T follicular helper cell (primary cell): ENCODE data around the gene CLEC20A.

ENCODE experiments used
- DNase-seq: peaks from one replicate; pipeline ENCODE4 v3.0.0-alpha.2; 2020; ENCODE audit warnings: low read depth

CLEC20A gene

DNA sequence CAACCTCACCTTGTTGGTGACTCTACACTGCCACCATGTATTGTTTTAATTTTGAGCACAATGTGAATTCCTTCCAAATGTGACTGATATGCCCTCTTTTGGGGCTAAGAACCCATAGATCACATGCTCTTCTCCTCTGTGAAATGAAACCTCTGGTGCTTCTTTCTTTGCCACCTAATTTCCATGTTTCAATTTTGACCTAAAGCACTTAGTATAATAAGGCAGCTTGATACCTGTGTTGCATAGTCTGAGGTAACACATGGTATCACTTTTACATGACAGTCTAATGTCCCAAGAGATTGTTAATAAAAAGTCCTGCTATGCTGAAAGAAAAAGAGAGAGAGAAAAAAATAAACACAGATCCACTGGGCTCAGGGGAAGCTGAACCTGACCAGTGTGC, 24.2 kb downstream of the CLEC20A start:
- DNase-seq: no peak

DNA sequence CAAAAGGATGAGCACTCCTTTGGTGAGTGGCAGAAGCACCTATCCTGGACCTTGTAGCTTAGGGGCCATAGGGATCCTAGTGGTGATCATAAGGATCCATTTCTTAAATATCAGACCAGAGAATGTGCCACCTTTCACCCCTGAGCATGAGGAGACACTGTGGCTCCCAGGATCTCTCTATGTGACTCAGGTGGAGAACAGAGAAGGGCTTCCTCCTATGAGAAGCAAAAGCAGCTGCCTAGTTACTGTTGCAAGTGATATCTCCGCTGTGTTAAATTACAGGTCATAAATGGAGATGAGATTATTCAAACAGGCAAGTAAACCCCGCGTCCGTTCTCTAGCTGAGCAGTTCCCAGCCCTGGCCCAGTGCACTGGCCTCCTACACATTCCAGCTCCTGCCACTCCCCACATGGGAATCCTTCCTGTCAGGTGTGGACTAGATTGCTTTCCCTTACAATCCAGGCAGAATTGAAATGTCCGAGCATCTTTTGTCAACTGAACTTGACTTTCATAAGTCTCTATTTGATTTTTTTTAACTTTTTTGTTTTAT, 26.3 kb downstream of the CLEC20A start:
- no peak for DNase-seq

DNA sequence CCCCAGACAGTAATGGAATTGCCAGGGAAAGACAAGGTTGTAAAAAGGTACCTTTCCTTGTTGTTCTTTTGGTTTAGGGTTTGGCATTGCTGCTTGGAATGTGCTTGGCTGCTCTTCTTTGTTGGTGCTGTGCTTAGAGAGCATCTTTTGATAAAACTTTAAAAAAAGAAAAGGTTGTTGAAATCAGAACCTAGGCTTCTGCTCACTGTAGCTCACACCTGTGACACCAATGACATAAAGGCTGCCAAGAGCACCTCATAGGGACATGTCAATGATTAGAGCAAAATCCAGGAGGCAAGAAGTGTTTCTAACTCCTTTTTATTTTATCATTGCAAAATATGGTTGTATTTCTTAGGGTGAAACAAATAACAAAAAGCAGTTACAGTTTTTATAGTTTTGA, 28.9 kb downstream of the CLEC20A start:
- DNase-seq: no peak

DNA sequence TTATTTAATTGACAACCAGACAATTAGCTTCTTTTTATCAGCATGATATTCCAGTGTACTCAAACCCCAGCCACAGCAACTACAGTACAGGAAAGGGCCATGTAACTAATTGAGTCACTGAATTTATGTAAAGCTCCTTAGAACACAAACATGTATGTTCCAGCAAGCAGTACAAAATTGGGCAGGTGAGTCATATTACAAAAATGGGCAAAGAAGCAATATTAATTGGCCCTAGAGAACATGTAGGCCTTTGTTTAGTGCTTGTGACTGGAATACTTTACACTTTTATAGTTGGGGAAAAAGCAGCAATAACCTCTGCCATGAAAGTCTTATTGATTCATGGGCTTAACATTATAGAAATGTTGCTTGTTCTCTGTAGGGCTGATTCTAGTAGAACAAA, 31.8 kb downstream of the CLEC20A start:
- no peak for DNase-seq

DNA sequence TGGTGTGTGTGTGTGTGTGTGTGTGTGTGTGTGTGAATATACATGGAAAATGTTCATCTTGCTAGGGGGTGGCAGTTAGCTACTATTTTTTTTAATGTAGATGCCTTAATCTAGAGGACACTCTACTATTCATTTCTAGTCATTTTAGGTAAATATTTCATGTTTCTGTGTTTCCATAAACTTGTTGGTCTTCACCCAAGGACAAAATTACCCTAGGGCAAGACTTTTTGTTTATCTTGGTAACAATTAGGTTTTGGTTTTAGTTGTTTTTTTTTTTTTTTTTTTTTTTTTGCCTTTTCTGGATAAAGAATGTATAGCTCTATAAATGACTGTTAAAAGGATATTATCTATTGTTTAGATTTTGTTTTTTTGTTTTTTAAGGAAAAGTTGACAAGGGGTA, 32.2 kb downstream of the CLEC20A start:
- no peak for DNase-seq

DNA sequence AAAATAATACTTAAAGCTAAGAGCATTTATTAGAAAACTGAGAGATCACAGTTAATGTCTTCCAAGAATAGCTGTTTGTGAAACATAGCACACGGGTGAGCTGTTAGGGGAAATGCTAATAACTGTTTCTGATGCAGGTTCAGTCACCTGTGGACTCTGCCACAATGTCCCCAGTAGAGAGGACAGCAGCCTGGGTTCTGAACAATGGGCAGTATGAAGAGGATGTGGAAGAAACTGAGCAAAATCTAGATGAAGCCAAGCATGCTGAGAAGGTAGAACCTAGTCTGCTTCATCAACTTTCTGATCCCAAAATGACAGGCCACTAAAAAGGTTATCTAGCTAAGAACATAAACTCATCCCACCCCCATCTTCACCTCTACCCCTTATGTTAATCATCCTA, 32.6 kb downstream of the CLEC20A start:
- no peak for DNase-seq

DNA sequence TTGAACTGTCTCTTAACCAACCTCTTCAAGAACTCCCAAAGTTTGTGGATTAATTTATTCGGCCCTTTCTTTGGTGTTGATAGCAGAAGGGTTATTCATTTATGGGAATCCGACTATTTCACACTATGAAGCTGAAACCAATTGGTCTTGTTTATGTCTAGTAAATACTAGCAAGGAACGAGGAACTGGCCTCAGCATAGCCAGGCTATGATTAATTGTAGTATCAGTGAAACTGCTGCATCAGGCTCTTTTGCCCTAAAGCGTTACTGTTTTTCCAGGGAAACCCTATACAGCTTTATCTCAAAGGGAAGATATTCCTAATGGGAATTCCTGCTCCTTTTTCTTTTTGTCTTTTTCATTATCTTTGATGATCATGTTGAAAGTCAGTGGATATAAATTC, 35.1 kb downstream of the CLEC20A start:
- DNase-seq: no peak

DNA sequence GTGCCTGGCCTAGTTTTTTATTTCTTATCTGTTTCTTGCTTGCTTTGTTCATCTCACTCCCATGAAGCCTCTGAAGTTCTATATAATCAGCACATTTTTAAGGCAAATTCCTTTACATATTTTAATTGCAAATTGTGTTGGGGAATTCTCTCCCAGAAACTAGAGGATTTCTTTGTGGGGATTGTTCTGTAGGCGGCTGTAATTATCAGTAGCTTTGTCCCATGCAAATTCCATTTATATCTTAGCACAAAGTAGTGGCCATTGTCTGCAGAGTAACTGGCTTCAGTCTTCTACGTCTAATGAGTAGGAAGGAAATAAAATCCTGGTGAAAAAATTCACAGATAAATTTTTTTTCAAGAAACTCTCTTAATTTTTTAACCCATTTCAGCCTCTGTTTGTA, 35.7 kb downstream of the CLEC20A start:
- DNase-seq: no peak

DNA sequence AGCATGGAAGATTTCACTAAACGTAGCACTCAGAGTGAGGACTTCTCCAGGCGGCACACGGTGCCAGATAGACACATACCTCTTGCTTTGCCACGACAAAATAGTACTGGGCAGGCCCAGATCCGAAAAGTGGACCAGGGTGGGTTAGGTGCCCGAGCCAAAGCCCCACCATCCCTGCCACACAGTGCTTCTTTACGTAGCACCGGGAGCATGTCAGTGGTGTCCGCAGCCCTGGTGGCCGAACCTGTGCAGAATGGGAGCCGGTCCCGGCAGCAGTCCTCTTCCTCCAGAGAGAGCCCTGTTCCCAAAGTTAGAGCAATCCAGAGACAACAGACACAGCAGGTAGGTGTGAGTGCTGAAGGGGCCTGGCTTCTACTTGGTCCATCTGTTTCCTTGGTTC, 38.6 kb downstream of the CLEC20A start:
- no peak for DNase-seq

DNA sequence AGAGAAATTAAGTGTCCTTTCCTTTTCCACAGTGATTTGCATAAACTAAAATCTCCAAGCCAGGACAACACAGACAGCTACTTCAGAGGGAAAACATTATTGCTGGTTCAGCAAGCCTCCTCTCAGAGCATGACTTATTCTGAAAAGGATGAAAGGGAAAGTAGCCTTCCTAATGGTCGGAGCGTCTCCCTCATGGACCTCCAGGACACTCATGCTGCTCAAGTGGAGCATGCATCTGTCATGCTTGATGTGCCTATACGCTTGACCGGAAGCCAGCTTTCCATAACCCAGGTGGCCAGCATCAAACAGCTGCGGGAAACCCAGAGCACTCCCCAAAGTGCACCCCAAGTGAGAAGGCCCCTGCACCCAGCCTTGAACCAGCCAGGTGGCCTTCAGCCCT, 39.1 kb downstream of the CLEC20A start:
- no peak for DNase-seq

DNA sequence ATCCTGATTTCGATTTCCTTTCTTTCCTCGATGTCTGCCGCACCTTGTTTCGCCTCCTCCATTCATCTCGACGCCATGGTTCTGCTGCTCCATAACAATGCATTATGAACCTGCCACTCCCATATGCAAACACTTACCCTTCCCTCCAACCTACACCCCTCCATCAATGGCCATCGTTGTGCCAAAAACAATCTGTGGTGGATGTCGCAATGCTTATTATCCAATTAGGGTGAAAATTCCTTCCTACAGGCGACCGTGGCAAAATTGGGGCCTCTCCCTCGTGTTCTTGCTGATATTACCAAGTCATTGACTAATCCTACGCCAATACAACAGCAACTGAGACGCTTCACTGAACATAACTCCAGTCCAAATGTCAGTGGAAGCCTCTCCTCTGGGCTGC, 40.3 kb downstream of the CLEC20A start:
- DNase-seq: no peak

DNA sequence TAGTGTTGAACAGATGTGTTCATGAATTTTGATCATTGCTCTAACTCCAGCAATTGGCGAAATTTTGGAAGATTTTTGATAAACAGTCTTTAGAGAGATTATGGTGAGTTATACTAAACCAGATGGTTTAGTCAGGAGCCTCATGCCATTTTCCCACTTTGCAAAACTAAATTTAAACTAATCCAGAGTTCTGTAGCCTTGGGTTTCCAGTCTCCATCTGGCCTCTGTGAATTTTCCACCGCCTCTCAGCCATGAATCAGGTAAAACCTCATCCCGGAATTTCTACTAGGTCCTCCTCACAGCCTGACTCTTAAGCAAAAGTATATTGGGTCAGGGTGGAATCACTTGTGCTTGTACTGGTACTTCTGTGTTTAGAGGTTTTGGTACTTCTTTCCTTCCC, 44.8 kb downstream of the CLEC20A start:
- DNase-seq: no peak

DNA sequence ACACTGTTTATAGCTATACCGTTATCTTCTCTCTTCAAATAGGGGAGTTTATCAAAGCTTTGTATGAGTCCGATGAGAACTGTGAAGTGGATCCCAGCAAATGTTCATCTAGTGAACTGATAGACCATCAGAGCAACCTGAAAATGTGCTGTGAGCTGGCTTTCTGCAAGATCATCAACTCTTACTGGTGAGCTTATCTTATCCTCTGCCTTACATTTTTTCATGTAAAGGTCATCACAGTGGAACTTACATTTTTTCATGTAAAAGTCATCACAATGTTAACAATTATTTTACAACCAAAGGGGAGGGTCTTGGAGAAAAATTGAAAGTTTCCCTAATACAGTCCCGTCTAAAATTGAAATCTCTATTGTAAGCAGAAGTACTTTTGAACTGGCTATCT, 45.2 kb downstream of the CLEC20A start:
- DNase-seq: no peak

DNA sequence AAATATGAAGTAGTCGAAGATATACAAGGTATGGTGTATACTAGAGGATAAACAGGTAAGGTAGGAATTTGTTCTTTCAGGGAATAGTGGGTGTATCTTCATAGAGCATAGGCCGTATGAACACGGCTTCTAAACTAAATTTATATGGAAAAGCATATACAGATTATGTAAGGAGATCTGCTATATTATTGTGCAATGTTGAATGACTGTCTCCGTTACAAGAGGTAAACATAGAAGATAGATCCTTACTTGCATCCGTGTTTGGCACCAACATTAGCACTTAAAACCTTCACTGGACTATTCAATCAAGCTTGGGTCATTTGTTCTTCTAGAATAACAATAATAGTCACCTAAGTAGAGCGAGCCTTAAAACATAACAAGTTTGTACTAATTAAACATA, 45.9 kb downstream of the CLEC20A start:
- DNase-seq: no peak

DNA sequence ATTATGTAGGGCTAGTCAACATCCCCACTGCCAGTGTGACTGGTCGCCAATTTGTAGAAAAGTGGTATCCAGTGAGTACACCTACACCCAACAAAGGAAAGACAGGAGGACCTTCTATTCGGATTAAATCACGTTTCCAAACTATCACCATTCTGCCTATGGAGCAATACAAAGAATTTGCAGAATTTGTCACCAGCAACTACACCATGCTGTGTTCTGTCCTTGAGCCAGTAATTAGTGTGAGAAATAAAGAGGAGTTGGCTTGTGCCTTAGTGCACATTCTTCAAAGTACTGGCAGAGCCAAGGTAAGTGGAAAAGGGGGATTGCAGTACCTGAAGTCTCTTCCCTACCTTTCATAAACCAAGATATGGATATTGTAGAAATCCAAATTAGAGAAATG, 53.8 kb downstream of the CLEC20A start:
- no peak for DNase-seq

DNA sequence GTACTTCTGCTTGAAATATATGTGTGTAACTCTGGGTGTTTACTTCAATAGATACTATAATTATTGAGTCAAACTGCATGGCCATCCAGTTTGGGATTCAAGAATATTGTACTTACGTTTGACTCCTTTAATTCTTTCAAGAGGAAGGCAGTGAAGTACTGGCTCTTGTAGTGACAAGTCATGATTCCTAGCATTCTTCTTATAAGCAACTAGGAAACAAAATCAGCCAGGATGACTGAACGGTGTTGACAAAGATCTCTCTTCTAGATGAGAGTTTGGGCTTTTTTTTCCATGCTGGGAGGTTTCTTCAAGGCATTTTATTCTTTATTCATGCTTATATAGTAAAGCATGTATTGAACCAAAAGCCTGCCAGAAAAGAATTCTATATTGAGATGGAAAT, 58.3 kb downstream of the CLEC20A start:
- no peak for DNase-seq

DNA sequence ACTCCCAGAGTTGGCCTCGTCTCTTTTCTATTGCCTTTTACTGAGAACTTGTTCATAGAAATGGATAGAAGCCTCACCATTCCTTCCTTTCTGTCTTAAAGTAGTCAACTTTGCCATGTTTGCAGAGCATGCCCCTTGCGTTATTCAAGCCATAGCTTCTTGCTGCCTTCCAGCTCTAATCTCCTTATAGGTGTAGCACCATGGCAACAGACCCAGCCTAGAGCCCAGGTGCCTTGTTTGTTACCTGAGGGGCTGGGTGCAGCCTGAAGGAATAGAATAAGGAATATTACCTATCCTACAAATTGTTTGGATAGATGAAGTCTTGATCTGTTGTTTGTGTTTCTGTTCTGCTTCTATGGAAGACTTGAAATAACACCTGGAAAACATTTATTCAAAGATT, 59.9 kb downstream of the CLEC20A start:
- no peak for DNase-seq

DNA sequence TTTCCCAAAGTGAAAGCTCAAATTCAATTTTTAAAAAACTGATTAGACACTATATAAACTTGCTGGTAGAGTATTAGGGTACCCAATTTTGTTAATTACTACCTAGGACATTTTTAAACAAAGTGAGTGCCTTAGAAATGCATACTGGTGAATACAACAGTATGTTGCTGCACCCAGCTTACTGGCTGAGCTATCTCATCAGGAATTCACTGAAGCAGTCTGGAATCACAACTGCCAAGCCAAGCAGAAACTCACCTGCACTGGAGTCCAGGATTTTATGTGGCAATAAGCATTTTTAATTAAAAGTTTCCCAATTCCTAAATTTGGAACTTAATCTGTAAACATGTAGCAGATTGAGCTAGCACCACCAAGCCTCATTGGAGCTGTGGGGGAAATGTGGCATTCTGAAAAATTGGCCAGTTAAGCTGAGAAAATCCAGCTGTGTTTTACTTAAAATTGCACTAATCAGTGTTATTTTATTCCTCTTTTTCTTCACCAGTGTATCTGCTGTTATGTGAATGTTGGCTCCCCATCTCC, 61.8 kb downstream of the CLEC20A start:
- no peak for DNase-seq

DNA sequence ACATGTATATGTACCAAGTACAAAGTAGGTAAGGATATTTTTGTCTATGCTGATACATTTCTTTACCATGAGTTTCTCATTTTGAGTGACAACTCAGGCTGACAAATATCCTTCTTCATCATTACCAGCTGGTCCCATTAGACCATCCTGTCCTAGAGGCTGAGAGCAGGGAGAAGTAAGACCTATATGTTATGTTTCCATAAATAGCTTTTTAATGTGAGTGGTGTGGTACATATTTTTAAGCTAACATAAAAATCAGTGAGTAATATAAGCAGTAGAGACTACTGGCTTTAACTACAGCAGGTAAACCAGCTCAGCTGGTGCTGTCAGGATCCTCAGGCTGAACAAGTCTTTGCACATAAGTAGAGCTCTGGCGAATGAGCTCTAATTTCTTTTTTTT, 62.4 kb downstream of the CLEC20A start:
- DNase-seq: no peak
